Anterior cingulate cortex (tissue), 58 donors: ENCODE measurements around the gene MRPL44.
"Not testable (repeated sequence)": the region's sequence is repeated elsewhere in the genome, so short reads cannot be mapped to it uniquely, and the experiment has no call there.

ENCODE experiments used
- DNase-seq, 58 donors: peaks; one replicate each; lab custom pipeline; 2025; lab: John Stamatoyannopoulos, UW

MRPL44 gene

DNA sequence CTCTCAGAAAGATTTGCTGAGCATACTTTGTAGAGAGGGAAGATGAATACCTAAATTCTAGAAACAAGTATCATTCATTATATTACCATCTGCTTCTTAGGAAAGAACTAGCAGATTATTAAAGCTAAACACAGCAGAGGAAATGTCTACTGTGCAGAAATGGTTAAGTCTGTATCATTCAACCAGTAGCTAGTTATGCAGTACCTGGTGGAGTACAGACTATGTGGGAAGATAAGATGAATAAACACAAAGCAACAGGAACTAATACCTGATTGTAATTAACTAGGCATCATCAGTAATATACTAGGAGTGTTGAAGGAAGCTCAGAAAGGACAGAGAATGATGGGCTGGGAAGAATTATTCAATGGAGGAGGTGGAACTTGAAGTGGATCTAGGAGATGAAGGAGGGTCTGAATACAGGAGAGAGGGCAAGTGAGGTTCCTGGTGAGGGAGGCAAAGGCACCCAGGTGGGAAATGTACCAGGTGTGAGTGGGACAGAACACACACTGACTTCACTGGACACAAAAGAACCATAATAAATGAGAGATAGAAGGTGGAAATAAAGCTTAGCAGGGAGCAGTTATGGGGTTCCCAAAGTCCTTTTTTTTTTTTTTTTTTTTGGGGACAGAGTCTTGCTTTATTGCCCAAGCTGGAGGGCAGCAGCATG lies 21.7 kb upstream of the MRPL44 start:
- DNase-seq = no peak

DNA sequence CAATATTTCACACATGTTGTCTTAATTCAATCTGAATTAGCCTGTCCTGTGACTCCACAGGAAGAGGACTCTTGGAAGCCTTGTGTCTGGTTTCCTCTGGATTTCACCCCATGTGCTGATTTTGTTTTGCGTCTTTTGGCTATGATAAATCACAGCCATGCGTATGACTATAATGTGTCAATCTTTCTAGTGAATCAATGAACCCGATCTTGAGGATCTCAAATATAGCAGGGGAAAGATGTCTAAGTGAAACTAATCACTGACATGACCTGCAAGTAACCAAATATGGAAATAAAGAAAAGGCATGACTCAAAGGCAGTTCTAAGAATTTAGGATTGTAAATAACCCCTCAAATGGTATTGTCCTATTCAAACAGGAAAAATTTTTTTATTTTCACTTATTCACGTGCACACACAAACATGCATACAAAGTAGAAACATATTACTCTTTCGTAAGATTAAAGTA lies 20.4 kb upstream of the MRPL44 start:
- no peak for DNase-seq

DNA sequence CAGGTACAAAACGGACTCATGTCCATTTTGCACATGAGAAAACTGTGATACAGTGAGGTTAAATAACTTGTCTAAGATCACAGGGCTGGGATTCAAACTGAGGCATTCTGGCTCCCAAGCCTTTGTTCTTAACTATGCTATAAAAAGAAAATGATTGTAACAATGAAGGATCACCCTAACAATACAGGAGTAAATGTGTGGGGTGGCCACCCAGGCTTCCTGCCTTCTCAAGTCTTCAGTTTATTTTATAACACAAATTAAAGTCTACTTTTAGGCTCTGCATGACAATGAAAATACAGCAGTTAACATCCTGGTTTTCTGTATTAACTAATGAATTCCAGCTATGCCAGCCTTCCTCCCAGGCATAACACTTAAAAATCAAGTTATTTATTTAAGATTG lies 19.7 kb upstream of the MRPL44 start:
- DNase-seq = no peak

DNA sequence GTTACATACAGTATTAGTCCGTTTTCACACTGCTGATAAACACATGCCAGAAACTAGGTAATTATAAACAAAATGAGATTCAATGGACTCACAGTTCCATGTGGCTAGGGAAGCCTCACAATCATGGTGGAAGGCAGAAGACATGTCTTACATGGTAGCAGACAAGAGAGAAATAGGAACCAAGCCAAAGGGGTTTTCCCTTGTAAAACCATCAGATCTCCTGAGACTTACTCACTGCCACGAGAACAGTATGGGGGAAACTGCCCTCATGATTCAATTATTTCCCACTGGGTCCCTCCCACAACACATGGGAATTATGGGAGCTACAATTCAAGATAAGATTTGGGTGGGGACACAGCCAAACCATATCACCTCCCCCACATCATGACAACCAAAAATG lies 17.8 kb upstream of the MRPL44 start:
- DNase-seq = not testable (repeated sequence)

DNA sequence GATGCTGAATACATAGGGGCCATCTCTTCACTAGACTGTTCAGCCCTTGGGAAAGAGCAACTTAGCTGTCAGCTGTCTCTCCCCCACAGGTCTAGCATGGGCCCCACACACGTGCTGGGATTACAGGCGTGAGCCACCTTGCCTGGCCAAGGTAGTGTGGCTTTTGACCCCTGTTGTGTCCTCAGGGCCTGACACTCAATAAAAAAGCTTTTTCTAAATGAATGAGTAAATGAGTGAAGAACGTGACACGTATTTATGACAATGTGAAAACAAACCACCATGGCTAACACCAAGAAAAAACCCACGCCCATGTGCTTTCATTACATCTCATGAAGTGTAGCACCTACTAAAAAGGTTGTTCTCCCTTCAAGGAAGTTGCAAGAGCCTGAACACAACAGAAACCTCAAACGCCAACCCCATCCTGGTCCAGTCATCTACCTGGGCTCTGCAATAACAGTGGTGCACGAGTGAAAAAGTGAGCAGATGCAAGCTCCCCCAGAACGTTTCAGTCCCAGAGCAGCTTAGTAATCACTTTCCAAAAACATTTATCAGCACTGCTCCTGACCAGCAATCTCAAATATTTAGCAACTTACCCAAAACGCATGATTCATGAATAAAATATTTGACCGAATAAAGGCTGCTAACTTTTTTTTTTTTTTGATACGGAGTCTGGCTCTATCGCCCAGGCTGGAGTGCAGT lies 15.5 kb upstream of the MRPL44 start:
- no peak for DNase-seq

DNA sequence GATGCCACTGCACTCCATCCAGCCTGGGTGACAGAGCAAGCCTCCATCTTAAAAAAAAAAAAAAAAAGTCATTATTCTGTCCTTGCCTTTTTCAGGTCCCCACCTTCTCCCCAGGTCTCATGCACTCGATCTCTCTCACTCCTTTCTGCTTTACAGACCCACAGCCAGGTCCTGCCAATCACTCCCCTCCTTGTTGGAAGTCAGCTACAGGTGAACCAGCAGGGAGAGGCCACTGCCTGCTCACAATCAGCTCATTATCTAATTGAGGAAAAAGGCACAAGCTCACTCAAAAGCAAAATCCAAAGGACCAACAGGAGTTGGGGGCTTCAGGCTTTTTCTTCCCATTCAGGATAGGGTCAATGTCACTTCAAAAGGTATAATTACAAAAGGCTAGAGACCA lies 14.1 kb upstream of the MRPL44 start:
- DNase-seq = no peak

DNA sequence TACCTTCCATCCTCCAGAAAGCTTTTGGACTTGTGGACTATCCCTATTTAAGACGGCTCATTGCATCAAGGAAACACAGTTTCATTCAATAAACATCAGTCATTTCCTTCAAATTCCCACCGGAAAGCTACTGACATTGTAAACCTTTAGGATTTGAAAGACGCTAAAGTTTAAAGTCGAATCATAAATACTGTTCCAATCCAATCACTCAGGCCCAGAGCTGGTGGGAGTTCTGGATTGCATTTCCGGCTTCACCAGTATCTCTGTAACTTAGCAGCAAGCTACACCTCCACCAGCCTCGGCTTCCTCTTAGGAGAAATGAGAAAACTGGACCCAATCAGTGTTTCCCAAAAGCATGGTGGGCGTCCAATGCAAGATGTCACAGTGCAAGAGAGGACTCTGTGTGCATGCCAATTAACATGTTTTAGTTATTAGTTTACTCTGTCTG lies 13.7 kb upstream of the MRPL44 start:
- DNase-seq = peak in 11 of 58 donors; percentile 7 to 45 (median 23)

DNA sequence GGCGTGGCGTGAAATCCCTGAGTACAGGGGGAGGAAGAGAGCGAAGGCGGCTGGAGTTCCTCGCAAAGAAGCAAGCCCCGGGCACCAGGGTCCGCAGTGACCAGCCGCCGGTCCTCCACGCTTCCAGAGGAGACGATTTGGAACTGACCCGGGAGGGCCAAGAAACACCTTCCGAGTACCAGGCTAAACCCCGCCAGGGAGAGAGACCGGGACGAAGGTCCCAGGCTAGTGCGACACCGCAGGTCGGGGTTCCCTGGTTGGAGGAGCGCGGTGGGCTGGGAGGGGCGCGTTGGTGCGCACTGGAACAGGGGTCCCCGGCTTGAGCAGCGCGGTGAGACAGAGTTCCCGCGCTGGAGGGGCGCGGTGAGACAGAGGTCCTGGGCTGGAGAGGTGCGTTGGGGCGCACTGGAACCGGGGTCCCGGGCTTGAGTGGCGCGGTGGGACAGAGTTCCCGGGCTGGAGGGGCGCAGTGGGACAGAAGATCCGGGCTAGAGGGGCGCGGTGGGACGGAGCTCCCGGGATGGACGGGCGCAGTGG lies 13.0 kb upstream of the MRPL44 start:
- DNase-seq = peak in 40 of 58 donors; percentile 10 to 56 (median 28)

DNA sequence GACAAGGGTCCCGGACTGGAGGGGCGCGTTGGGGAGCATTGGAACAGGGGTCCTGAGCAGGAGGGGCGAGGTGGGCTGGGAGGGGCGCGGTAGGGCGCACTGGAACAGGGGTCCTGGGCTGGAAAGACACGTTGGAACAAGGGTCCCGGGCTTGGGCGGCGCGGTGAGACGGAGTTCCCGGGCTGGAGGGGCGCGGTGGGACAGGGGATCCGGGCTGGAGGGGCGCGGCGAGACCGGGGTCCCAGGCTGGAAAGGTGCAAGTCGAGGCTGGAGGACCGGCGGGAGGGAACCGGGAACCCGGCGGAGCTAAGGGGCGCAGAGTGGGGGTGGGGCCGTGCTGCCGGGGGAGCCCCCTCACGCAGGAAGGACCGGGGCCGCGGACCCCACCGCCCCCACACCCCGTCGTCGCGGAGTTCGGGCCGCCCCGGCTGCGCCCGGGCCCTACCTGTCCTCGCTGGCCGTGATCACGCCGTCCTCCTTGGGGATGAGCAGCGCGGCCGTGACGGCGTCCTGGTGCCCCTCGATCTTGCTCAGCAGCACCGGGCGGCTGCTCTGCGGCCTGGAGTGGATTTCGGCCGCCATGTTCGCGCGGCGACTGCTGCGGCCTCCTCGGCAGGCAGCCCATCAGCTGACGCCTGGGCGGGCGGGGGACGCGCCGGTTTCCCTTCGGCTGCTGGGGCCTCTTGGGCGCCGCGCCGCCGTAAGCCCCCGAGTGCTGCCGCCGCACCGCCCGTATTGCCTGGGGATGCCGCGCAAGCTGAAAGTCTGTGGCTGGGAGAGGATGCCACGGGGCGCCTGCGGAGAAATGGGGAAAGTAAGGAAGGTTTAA lies 12.3 kb upstream of the MRPL44 start, which contains the start of gene WDFY1:
WDFY1 (minus strand) TSS at position 633 of the 829 bp plus-strand sequence; CDS start at position 582, 51 bp downstream.
- peak; percentile 35 to 94 (median 85) for DNase-seq

DNA sequence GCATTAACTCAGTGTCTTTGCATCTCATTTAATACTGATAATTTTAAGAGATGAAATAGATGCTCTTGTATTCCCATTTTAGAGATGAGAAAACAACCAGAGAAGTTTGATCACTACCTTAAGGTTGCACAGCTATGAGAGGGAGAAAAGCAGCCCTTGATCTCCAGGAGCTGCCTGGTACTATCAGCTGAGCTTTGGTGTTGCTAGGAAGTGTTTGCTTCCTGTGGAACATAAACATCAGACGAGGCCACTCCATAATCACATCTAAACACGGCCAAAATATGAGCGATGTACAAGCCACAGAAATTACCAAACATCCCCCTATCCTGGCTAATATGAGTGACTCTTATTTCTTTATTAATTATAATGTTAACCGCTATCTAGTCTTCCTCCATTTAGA lies 11.5 kb upstream of the MRPL44 start:
- DNase-seq = no peak

DNA sequence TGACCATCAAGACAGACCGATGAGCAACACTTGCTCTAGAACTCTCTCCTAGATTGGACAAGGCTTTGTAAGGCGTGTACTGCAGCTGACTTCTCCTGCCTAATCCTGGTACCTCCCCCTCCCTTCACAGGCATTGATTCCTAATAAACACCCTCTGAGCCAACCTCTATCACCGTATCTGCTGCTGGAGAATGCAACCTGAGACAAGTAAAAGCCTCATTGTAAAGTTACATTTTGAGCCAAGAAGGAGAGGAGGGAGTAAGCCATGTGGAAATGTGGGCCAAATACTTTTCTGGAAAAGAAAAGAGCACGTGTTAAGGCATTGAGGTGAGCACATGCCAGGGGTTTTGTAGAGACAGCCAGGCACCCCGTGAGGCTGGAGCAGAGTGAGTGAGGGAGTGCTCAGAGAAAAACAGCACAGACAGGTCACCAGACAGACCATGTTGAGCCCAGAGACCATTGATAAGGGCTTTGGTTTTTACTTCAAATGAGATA lies 9.5 kb upstream of the MRPL44 start:
- no peak for DNase-seq

DNA sequence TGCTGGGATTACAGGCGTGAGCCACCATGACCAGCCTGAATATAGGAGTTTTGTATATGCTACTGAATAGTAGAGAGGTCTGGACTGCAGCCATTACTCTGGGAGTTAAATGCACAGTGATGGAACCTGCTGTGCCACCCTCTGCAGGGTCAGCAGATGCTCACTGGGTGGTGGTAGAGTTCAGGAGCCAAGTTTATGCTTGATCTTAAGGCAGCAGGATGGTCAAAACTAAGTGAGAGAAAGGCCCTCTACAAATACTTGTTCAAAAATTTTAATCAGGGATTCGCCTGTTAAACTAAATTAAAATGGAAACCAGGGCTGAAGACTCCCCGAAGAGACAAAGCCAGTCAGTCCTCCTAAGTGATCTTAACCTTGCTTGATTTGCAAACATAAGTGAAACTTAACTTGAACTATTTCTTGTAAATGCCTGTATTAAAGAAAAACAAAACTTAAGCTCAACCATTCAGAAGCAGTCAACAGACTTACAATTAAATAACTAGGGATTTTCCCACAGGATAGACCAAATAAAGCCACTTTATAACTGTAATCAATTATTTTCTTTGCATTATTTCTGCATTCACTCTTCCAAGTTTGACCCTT lies 7.9 kb upstream of the MRPL44 start:
- no peak for DNase-seq

DNA sequence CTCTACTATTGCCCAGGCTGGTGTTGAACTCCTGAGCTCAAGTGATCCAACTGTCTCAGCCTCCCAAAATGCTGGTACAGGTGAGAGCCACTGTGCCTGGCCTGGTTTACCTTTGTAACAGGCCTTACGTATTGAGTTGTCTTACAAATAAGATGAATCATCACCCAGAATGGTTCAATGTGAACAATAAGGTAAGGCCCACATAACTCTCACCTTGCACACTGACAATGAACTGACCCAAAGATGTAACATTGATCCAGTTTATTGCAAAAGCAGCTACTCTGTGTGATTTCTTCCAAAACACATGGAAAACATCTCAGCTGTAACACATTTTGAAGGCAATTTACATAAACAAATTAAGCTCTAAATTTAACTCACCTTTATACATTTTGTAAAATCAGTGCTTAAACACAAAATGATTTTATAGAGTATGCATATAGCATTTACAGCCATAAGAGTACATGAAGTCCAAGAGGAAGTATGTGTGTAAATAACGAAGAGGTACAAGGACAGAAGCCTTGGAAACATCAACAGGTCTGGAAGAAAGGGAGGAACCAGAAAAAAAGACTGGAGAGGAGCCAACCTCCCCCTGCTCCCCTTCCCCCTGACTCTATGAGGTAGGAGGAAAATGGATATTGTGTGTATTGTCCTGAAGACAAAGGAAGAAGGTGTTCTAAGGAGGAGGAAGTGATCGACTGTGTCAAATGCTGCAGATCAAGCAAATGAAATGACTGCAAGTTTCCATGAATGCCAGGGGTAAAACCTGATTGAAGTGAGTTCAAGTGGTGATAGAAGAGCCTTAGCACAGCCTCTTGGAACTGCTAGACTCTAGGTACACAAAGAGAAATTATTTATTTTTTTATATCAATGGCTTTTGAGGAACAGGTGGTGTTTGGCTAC lies 6.6 kb upstream of the MRPL44 start:
- DNase-seq = no peak

DNA sequence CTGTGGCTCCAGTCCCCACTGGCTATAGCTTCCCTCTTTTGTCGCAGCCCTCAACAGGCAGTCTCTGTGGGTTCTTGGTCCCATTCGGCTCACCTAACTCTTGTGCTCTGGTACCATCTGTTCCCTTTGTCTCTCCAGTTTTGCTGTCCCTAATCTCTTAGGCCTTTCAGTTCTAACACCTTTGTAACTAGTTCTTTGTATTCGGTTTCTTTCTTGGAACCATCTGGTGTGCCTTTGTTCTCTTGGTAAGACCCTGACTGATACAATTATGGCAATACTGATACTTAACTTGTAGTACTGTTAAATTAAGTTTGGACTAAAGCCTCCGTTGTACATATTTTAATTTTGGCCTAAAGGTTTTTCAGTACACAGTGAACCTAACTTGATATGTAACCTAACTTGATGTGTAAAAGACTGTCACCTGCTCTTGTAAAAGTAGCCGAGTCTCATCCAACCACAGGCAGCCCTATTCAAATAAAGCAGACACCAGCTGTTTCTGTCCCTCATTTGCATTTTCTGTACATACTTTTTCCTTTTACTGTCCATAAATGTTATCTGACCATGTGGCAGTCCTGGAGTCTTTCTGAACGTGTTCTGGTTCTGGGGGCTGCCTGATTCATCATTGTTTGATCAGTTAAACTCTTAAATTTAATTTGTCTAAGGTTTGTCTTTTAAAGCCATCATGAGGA lies 4.8 kb upstream of the MRPL44 start:
- DNase-seq = no peak

DNA sequence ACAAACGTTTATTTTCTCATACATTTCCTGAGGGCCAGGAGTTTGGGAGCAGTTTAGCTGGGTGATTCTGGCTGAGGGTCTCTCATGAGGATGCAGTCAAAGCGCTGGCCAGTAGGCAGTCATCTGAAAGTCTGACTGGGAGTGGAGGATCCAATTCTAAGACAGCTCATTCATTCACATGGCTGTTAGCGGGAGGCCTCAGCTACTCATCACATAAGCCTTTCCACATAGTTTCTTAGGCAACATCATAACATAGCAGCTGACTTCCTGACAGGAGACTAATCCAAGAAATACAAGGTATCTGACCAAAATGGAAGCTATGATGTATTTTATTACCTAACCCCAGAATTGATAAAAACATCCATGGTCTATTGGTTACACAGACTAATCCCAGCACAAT lies 2.9 kb upstream of the MRPL44 start:
- no peak for DNase-seq

DNA sequence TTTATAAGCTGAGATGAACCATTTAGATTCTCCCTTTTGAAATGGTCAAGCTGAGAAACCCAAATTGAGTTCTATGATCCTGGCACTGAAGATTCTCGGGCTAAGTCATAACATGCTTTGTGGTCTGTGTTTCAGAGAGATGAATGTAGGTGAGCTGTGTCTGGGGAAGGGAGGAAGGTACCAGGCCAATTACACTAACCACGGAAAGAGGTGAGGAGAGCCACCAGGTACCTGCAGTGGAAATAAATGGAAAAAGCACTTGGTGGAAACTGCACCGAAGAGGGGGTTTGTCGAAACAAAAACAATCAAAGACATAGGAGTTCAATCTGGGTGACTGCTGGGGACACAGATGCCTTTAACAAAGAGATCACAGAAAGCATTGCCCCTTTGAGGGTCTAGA lies 963 bp upstream of the MRPL44 start:
- DNase-seq = no peak

DNA sequence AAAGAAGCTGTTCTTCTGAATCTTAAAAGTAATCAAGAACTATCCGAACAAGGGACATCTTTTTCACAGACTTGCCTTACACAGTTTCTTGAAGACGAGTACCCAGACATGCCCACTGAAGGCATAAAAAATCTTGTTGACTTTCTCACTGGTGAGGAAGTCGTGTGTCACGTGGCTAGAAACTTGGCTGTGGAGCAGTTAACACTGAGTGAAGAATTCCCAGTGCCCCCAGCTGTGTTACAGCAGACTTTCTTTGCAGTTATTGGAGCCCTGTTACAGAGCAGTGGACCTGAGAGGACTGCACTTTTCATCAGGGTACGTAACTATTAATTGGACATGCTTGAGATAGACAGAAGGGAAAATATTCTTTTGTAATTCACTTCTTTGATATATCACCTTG lies 2.4 kb downstream of the MRPL44 start:
- peak in 17 of 58 donors; percentile 2 to 41 (median 9) for DNase-seq

DNA sequence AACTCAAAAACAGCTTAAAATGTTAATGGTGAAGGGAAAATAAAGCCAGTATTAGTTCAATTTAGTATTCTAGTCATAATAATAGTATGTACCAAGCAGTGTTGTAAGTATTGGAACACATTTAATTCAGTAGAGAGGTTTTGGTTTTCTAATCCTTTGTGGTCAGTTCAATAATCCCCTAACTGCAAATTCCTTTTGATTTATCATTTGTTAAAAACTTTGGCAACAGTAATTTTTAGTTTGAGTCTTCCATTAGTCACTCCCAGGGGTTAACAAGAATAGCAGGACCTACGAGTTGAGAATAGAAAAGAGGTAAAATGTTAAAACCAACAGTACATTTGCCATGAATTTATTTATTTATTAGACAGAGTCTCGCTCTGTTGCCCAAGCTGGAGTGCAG lies 10.7 kb downstream of the MRPL44 start:
- no peak for DNase-seq

DNA sequence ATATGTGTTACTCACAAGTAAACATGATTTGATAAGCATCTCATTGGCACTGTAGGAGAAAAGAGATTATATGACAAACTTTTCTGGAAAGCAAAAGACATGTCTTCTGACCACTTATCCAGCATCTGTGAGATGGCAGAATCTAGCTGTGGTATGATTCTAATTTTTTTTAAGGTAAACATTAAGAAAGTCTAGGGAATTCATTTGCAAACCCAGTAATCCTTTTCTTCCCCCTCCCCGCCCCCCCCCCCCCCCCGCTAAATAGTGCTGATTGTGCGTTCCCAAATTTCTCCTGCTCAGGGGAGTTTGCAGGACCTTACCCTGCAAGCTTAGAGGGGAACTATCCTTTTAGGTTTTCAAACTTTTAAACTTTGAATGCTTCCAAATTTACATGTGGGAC lies 12.1 kb downstream of the MRPL44 start:
- no peak for DNase-seq
